HG03558 (cell line): Measurements from ENCODE around the gene HBZ.
"Not testable (repeated sequence)": the region's sequence is repeated elsewhere in the genome, so short reads cannot be mapped to it uniquely, and the experiment has no call there.

Experiments
- ATAC-seq: cut with Tn5 transposase; IDR thresholded peaks from one replicate; pipeline ENCODE4 v1.9.1; 2021; ENCODE audit warnings: moderate number of reproducible peaks; ENCODE audit not compliant: unreplicated experiment; ENCODE audit errors: extremely low read depth

Gene HBZ

DNA sequence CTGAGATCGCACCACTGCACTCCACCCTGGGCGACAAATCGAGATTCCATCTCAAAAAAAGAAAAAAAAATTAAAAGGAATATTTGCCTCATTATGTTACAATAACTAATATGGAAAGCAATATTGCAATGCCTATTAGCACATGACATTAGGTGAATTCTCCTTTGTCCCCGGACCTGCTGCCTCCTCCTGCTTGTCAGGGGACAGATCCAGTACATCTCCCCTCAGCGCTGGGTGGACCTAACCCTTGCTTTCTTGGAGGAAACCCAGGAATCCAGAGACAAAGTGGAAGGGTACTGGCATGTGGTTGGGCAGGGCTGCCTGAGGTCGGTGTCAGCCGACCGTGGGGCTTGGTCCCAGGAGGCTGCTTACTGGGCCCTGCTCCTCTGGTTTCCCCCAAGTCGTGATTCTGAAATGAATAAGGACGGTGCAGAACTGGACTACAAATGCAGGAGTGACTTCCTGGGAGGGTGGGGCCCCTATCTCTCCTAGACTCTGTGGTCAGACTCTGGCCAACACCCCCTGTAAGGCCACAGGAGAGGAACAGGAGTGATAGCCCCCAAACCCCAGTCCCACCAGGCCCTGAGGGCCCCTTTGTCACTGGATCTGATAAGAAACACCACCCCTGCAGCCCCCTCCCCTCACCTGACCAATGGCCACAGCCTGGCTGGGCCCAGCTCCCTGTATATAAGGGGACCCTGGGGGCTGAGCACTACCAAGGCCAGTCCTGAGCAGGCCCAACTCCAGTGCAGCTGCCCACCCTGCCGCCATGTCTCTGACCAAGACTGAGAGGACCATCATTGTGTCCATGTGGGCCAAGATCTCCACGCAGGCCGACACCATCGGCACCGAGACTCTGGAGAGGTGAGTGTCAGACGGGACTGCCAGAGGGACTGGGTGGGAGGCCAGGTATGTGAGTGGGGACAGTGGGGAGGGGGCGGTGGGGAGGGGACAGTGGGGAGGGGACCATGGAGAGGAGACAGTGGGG lies at the start of gene HBZ:
Gene HBZ, plus strand, starts transcription at position 504 of the 988 bp plus-strand sequence. Its CDS starts 266 bp downstream, at position 770.
- no peak for ATAC-seq

- no peak for ATAC-seq
Measured at GRCh38 chr16:104355-104754, 48.1 kb upstream of the HBZ start.

DNA sequence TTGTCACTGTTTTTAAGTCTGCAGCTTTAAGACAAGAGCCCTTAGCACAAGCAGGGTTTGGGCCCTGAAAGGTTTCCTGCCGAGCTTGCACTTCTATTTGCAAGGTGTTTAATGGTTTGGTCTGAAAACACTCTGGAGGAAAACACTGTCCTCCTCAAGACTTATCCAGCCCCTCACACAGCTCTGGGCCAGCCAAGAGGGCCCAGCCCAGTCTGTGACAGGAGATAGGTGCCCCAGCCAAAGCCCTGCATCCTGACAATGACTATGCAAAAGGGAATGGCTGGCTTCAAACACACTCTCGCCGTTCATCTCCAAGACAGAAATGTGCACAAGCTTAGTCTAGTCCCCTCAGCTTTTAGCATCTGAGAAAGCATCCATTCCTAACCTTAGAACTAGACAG lies 47.5 kb upstream of the HBZ start:
- ATAC-seq = no peak

DNA sequence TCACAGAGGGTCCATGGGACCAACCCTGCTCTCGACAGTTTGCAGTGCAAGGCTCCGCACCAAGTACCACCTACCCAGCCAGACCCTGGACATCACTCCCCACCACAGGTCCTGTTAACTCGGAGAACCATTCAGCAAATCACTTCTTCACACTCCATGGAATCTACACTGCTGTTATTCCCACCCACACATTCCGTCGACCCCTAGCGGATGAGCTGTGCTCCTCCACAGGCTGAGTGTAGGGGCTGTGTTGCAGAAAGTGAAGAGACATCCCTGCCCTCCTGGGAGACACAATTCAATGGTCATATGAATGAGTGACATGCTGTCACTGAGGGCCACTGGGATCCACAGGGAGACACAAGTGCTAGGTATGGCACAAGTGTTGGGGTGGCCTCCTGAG lies 46.9 kb upstream of the HBZ start:
- no peak for ATAC-seq

- ATAC-seq = no peak
Measured at GRCh38 chr16:106623-107324, 45.7 kb upstream of the HBZ start.

DNA sequence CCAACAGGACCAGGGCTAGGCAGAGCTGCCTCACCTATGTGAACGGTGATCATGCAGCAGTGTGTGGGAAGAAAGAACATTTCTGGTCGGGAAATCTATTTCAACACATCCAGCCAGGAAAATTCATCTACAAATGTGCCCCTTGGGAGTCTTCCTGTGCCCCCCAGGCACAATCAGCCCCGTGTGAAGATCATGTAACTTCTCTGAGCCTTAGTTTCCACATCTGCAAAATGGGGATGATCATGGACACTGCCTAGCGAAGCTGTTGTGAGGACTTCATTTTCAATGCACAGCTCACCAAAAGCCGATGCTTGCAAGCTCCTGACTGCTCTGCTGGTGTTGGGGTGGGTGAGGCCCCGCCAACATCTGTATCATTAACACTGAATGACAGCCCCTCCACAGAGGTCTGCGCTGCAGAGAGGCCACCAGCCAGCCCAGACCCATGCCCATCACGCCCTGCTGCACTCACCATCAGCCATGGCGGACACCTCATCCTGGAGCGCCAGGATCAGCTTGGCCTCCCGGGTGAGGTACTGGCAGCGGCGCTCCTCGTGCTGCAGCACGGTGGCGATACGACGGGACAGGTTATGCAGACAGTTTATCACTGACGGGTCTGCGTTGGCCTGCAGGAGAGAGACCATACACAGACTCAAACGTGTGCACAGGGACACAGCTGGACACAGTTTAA lies 40.1 kb upstream of the HBZ start:
- ATAC-seq = no peak

GRCh38 chr16:114327-114726 lies 38.1 kb upstream of the HBZ start:
- ATAC-seq = no peak

DNA sequence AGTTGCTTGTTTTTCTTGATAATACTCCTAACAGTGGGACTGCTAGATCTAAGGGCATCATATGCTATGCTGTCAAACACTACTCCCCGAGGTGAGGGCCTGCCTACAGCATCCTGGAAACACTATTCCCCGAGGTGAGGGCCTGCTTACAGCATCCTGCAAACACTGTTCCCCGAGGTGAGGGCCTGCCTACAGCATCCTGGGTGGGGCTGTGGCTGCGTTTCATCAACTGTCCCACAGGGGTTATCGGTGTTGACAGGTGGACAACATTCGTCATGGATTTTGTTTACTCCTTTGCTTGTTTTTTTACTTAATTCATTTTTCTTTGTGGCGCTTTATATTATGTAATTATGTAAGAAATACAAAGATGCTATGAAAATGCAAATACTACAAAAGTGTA lies 36.4 kb upstream of the HBZ start:
- no peak for ATAC-seq

DNA sequence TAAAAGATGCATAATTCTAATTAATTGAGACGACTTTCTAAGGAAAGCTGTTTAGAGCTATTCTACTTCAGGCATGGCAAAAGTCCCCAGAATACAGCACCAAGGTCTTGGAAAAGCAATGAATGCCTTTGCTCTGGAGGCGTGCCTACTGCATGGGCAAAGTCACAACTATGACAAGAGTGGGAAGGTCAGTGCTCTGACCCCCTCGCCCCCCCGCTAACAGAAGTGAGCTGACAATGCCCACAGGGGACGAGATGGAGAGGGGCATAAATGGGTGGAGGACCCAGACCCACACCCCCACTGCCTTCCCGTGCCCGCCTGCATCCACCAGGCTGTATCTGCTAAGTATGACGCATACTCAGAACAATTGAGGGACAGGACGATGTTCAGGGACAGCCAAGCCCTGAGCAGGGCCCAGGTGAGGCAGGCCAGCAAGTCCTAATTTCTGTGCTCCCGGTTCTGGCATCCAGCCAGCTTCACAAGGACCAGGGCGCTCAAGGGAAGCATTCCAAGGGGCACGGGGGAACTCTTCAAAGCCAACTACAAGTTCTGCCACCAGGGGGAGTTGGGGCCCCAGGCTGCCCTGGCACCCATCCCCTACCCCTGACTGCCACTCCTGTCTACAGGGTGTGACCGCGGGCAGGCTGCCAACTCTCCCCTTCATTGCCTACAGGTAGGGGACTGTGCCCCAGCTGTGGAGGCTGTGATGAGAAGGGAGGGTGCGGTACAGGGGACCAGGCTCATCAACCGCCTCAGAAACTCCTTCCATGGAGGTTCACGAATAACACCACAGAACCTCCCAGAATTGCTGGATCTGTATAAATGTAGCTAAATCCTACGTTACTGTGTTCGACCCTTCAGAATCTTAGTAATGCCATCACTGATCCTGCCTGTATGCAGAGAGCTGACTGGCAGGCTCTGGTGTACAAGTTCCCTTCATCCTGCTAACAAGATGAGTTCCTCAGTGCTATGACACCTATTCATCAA lies 34.8 kb upstream of the HBZ start:
- ATAC-seq = no peak

GRCh38 chr16:118857-119256 lies 33.6 kb upstream of the HBZ start:
- no peak for ATAC-seq

DNA sequence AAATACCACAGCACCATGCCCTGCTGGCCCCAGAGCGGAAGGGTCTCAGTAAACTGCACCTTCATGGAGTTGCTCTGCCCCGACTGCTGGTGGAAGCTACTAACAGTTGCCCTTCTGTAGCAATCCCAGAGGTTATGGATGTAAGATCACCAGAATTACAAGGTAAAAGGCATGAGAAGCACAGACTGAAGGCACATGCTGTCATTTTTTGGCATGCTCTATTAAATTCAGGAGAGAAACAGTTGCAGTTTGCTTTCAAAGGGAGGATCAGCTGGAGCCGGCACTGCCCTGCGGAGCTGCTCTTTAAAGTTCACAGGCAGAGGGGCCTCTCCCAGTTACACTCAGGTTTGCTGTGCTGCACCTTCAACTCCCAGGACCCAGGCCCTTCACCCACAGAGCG lies 33.1 kb upstream of the HBZ start:
- ATAC-seq = no peak

DNA sequence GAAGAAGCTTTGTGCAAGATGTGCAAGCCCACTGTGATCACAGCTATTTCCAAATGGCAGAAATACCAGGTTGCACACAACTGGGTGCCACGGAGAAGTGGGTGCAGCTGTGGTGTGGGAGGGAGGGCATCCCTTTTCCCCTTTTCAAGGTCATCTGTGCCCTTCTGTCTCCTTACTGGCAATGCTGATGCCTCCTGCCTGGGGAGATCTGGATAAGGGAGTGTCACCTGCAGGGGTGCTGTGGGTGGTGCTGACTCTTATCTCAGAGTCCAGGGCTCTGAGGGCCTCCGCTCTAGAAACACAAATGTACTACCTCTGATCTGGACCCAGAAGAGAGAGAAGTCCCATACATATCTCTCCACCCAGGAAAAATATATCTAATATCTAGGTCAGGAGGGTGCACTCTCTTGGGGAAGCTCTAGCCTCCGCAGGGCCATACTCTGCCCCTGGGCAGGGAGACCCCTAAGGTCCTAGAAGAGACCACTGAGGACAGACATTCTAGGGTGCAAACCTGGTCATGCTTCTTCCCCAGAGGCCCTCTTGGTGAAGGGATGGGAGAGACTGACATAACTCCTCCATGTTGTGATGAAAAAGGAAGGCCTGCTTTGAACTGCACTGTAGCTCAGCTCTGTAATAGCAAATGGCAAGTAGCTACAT lies 32.5 kb upstream of the HBZ start:
- ATAC-seq = no peak

DNA sequence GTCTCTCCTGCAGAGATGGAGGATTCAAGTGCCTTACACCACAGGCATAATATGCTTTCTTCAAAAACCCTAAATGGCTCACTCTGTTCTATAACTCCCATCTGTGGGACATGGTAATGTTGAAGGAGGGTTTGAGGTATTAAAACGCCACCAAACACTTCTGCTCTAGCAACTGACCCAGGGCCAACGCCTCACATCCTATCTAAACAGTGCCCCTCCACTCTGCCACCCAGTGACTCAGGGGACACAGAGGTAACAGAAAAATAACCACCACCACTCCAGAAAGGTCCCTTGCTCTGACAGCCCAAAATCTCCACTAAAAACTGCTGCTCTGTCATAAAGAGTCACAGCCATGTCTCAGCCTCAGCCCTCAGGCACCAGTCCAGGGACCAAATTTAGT lies 31.7 kb upstream of the HBZ start:
- ATAC-seq = no peak

GRCh38 chr16:122361-122760 lies 30.1 kb upstream of the HBZ start:
- ATAC-seq = no peak

GRCh38 chr16:123558-124350 lies 28.7 kb upstream of the HBZ start:
- not testable (repeated sequence) for ATAC-seq

DNA sequence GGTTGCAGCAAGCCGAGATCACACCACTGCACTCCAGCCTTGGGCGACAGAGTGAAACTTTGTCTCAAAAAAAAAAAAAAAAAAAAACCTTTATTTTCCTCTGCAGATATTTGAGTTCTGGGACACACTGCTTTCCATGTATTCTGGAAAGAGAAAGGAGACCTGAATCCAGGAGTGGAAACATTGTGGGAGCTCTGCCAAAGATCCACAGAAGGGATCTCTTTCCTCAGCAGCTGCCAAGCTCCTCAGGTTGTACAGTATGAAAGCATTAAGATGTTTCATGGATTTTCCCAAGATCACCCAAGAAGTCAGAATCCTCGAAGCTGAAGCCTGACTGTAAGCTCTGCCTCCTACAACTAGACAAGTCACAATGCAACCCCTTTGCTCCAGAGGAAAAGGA lies 27.4 kb upstream of the HBZ start:
- ATAC-seq = no peak

DNA sequence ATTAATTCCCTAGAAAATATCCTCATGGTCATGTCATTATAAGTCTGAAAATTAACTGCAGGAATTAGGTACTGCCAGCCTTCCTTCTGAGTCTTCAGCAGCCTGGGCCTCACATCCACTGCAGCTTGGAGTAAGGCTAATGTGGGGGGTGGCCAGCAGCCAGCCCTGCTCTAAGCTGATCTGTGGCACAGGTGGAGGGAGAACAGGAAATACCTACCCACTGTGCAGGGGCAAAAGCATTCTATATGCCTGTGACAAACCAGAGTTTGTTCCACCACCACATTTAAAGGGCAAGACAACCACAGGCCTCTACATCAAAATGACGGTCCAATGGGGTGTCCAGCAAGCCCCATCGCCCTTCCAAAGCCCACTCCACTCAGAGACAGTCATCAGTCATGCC lies 23.4 kb upstream of the HBZ start:
- ATAC-seq = no peak

DNA sequence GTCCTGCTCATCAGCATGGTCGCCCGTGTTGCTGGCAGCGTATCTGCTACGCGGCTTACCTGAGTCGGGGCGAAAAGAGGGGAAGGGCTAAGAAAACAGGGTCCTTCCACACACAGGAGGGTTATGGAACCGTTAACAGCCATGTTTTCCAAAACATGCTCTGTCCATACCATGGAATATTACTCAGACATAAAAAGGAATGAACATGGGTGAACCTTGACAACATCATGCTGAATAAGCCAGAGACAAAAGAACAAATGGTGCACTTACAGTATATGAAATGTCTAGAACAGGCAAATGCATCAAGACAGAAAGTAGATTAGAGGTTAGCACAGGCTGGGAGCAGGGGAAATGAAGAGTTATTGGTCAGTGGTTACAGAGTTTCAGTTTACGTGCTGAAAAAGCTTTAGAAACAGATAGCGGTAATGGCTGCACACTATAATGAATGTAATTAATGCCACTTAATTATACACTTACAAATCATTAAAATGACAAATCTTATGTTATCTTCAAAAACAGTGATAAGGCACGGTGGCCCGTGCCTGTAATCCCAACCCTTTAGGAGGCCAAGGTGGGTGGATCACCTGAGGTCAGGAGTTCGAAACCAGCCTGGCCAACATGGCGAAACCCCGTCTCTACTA lies 21.8 kb upstream of the HBZ start:
- ATAC-seq = no peak
